Astrocyte (in vitro differentiated cells and primary cell): Measurements from ENCODE around the gene OR51D1. TPM values are rescaled to one million over a fixed set of nuclear protein-coding genes. Genes with fewer than 3 reads are reported as not detected.

Experiments used
- DNase-seq: peaks from one replicate; pipeline ENCODE4 v3.0.0-alpha.2; 2010; ENCODE audit warnings: low read depth
- FAIRE-seq: peaks from 2 replicates; lab custom pipeline; 2011; peaks lifted over from hg19 to GRCh38; lab: Jason Lieb, UNC
- H2AFZ ChIP-seq: 2 replicates; pipeline ENCODE4 v1.6.0; 2012; ENCODE audit warnings: low read depth, low read length, inconsistent platforms
- H3K27ac ChIP-seq: 2 replicates; pipeline ENCODE4 v1.5.1; 2011; ENCODE audit warnings: low read depth, low read length, inconsistent platforms
- H3K27me3 ChIP-seq: 2 replicates; pipeline ENCODE4 v1.6.0; 2011; ENCODE audit warnings: low read length, inconsistent platforms; ENCODE audit not compliant: insufficient read depth
- H3K36me3 ChIP-seq: 2 replicates; pipeline ENCODE4 v1.5.1; 2011; ENCODE audit warnings: low read length, inconsistent platforms; ENCODE audit not compliant: insufficient read depth
- H3K4me1 ChIP-seq: 2 replicates; pipeline ENCODE4 v1.5.1; 2011; ENCODE audit warnings: low read length, inconsistent platforms; ENCODE audit not compliant: insufficient read depth
- H3K4me2 ChIP-seq: 2 replicates; pipeline ENCODE4 v1.6.0; 2012; ENCODE audit warnings: low read length, inconsistent platforms
- H3K4me3 ChIP-seq: 2 replicates; pipeline ENCODE4 v1.5.1; 2011; ENCODE audit warnings: low read depth, mild to moderate bottlenecking, low read length, inconsistent platforms; ENCODE audit not compliant: insufficient read depth
- H3K79me2 ChIP-seq: 2 replicates; pipeline ENCODE4 v1.6.0; 2012; ENCODE audit warnings: mild to moderate bottlenecking, low read length, inconsistent platforms; ENCODE audit not compliant: insufficient read depth
- H3K9ac ChIP-seq: 2 replicates; pipeline ENCODE4 v1.6.0; 2012; ENCODE audit warnings: mild to moderate bottlenecking, low read length, inconsistent platforms
- H3K9me3 ChIP-seq: 2 replicates; pipeline ENCODE4 v1.5.1; 2012; ENCODE audit warnings: low read depth, mild to moderate bottlenecking, low read length, inconsistent platforms; ENCODE audit not compliant: insufficient read depth
- H4K20me1 ChIP-seq: 2 replicates; pipeline ENCODE4 v1.6.0; 2012; ENCODE audit warnings: low read length, inconsistent platforms; ENCODE audit not compliant: insufficient read depth
- H3K27ac Mint-ChIP-seq: one replicate; pipeline ENCODE4 v1.8.0; 2021; ENCODE audit warnings: mild to moderate bottlenecking, mixed read lengths; ENCODE audit not compliant: unreplicated experiment
- H3K27me3 Mint-ChIP-seq: one replicate; pipeline ENCODE4 v1.8.0; 2021; ENCODE audit warnings: low read depth, mixed read lengths; ENCODE audit not compliant: unreplicated experiment
- H3K36me3 Mint-ChIP-seq: one replicate; pipeline ENCODE4 v1.8.0; 2021; ENCODE audit warnings: low read depth, mixed read lengths; ENCODE audit not compliant: unreplicated experiment
- H3K4me1 Mint-ChIP-seq: one replicate; pipeline ENCODE4 v1.8.0; 2021; ENCODE audit warnings: low read depth, mixed read lengths; ENCODE audit not compliant: unreplicated experiment
- H3K4me3 Mint-ChIP-seq: one replicate; pipeline ENCODE4 v1.8.0; 2021; ENCODE audit warnings: mild to moderate bottlenecking, moderate library complexity, mixed read lengths; ENCODE audit not compliant: unreplicated experiment
- H3K9me3 Mint-ChIP-seq: one replicate; pipeline ENCODE4 v1.8.0; 2021; ENCODE audit warnings: mild to moderate bottlenecking, mixed read lengths; ENCODE audit not compliant: unreplicated experiment
- CTCF ChIP-seq: IDR thresholded peaks from 2 replicates; pipeline ENCODE4 v1.5.1; 2011; ENCODE audit warnings: low read depth, mild to moderate bottlenecking, inconsistent platforms, low read length, moderate library complexity; ENCODE audit not compliant: insufficient read depth
- EZH2 ChIP-seq: IDR thresholded peaks from 2 replicates; pipeline ENCODE4 v1.6.1; 2012; ENCODE audit warnings: mild to moderate bottlenecking, low read length, inconsistent platforms; ENCODE audit not compliant: insufficient read depth
- total RNA-seq: library from RNA; stranded (reverse); gene quantifications from 2 replicates; pipeline ENCODE4 v1.2.1, GENCODE V29; 2021

OR51D1 gene
- total RNA-seq, 1 donor from 2014 or later = not detected

- Mint-ChIP-seq H3K27ac (no peak overlapping the region), H3K27me3 (no peaks in the 10 kb centered on the region), H3K4me3 (no peak overlapping the region), H3K4me1 (peaks cover 9% of the 10 kb centered on the region), H3K36me3 (no peaks in the 10 kb centered on the region), H3K9me3 (no peaks in the 10 kb centered on the region)
- Histone ChIP-seq H3K4me3 (no peak overlapping the region), H3K27ac (no peak overlapping the region), H3K4me1 (no peaks in the 10 kb centered on the region), H3K9ac (no peak overlapping the region), H3K79me2 (no peaks in the 10 kb centered on the region), H3K9me3 (no peaks in the 10 kb centered on the region), H4K20me1 (no peaks in the 10 kb centered on the region), H3K4me2 (no peak overlapping the region), H2AFZ (no peak overlapping the region), H3K27me3 (no peaks in the 10 kb centered on the region), H3K36me3 (no peaks in the 10 kb centered on the region)
- no peak for FAIRE-seq
- TF ChIP-seq EZH2 = no peak
- TF ChIP-seq CTCF = no peak
- DNase-seq = no peak
Measured at GRCh38 chr11:4658629-4659445, 21.6 kb downstream of the OR51D1 start.

GRCh38 chr11:4662876-4663275 lies 25.6 kb downstream of the OR51D1 start:
- no peak for FAIRE-seq
- Histone ChIP-seq H3K36me3 (no peaks in the 10 kb centered on the region), H3K4me3 (no peak overlapping the region), H3K4me1 (no peaks in the 10 kb centered on the region), H3K4me2 (no peak overlapping the region), H4K20me1 (no peaks in the 10 kb centered on the region), H3K79me2 (no peaks in the 10 kb centered on the region), H3K27ac (no peak overlapping the region), H3K27me3 (no peaks in the 10 kb centered on the region), H3K9me3 (no peaks in the 10 kb centered on the region), H2AFZ (no peak overlapping the region), H3K9ac (no peak overlapping the region)
- H3K9me3 Mint-ChIP-seq = no peaks in the 10 kb centered on the region
- H3K4me1 Mint-ChIP-seq = peaks cover 9% of the 10 kb centered on the region
- H3K27me3 Mint-ChIP-seq = no peaks in the 10 kb centered on the region
- DNase-seq = no peak
- TF ChIP-seq EZH2 (no peak), CTCF (no peak)
- H3K36me3 Mint-ChIP-seq = no peaks in the 10 kb centered on the region
- H3K4me3 Mint-ChIP-seq = no peak overlapping the region
- no peak overlapping the region for H3K27ac Mint-ChIP-seq

- no peaks in the 10 kb centered on the region for H3K9me3 ChIP-seq
- no peaks in the 10 kb centered on the region for H3K27me3 ChIP-seq
- FAIRE-seq = no peak
- H3K36me3 ChIP-seq = no peaks in the 10 kb centered on the region
- no peaks in the 10 kb centered on the region for H3K27me3 Mint-ChIP-seq
- H2AFZ ChIP-seq = no peak overlapping the region
- TF ChIP-seq EZH2 (no peak), CTCF (no peak)
- H3K4me3 Mint-ChIP-seq = no peak overlapping the region
- no peaks in the 10 kb centered on the region for H3K79me2 ChIP-seq
- H3K4me2 ChIP-seq = no peak overlapping the region
- no peak overlapping the region for H3K27ac ChIP-seq
- no peaks in the 10 kb centered on the region for H3K4me1 ChIP-seq
- H3K4me1 Mint-ChIP-seq = no peaks in the 10 kb centered on the region
- H3K4me3 ChIP-seq = no peak overlapping the region
- no peak overlapping the region for H3K9ac ChIP-seq
- H3K36me3 Mint-ChIP-seq = no peaks in the 10 kb centered on the region
- H3K27ac Mint-ChIP-seq = no peak overlapping the region
- no peak for DNase-seq
- H3K9me3 Mint-ChIP-seq = no peaks in the 10 kb centered on the region
- no peaks in the 10 kb centered on the region for H4K20me1 ChIP-seq
Measured at GRCh38 chr11:4664183-4664582, 26.9 kb downstream of the OR51D1 start.
